Measurements from ENCODE around the gene KCNN3. TPM values are rescaled to one million over a fixed set of nuclear protein-coding genes. Genes with fewer than 3 reads are reported as not detected.

Gene KCNN3
- total RNA-seq, 1 experiment from 2014 or later = 1.3 TPM

DNA sequence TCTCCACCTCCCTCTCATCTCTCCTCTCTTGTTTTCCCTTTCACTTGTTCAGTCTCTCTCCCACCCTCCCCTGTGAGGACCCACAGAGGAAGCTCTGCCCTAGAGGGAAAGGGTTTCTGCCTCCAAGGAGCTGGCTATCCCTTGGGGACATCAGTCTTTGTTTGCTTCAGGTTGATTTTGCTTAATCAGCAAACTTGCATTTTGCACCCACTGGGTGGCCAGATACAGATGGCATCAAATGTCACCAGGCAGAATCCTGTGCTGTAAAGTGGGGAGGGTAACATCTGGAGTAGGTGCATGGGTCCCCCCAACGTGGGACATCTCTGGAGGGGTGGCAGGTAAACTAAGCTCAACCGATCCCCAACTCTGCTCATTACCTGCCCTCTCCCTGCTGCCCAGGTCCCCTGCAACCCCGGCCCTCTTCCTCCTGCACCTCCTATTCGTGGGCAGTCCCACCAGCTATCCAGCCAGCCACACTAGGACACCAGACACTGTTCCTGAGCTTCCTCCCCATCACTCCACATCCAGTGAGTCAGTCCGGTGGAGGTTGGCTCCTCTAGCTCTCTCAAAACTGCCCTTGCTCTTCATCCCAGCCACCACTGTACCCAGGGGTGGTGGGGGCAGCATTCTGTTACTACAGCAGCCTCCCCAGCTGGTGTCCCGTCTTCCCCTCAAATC is 123.3 kb downstream of the KCNN3 start (continued):
- TF ChIP-seq, protein P1, sequence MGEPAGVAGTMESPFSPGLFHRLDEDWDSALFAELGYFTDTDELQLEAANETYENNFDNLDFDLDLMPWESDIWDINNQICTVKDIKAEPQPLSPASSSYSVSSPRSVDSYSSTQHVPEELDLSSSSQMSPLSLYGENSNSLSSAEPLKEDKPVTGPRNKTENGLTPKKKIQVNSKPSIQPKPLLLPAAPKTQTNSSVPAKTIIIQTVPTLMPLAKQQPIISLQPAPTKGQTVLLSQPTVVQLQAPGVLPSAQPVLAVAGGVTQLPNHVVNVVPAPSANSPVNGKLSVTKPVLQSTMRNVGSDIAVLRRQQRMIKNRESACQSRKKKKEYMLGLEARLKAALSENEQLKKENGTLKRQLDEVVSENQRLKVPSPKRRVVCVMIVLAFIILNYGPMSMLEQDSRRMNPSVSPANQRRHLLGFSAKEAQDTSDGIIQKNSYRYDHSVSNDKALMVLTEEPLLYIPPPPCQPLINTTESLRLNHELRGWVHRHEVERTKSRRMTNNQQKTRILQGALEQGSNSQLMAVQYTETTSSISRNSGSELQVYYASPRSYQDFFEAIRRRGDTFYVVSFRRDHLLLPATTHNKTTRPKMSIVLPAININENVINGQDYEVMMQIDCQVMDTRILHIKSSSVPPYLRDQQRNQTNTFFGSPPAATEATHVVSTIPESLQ (CRISPR knock-in tag; IDR thresholded peaks at IDR 0.05) = no peak
- TF ChIP-seq TEAD4 (CRISPR knock-in tag; IDR thresholded peaks at IDR 0.05) = no peak

DNA sequence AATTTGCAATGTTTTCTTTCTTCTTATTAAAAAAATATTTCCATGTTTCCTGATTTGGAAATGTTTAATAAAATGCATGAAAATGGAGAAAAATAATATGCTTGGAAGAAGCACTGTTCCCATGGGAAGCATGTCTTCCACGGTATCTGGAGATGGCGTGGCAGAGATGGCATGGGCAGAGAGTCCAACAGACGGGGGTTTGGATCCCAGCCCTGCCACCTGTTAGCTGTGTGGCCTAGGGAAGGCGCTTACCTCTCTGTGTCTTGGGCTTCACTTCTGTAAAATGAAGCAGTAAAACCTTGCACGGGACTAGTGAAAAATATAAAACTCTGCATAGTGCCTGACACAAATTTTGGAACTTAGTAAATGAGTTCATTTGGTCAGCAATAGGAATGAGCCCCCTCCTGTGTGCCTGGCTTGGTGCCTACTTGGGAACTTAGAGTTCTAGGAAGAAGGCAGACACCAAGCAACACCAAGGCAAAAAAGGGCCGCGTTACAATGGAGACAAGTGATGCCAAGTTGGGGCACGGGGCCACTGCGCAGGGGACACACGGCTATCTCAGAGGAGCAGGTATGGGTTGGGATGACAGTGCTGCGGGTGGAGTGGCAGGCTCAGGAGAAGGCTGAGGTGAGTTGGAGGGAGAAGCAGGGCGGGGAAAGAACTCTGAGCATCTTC is 124.2 kb downstream of the KCNN3 start:
- CTCF ChIA-PET = interaction anchor here (1.1 to 2.2 kb wide), 3 partner anchors 133 to 411 kb away, joined by 3 to 12 read pairs (median 4); no protein-coding TSS in a partner anchor
- Mint-ChIP-seq H3K27me3 (ENCODE audit: low read depth) (no peaks in the 10 kb centered on the region), H3K4me3 (no peak overlapping the region), H3K27ac (no peak overlapping the region), H3K36me3 (peaks cover 8% of the 10 kb centered on the region), H3K4me1 (peaks cover 59% of the 10 kb centered on the region), H3K9me3 (peaks cover 5% of the 10 kb centered on the region)
- ATAC-seq (no peak), DNase-seq (ENCODE audit: low spot score) (no peak)
- TF ChIP-seq, protein P1 (CRISPR knock-in tag; IDR thresholded peaks at IDR 0.05) = no peak
- TF ChIP-seq FOXK1 (CRISPR knock-in tag; IDR thresholded peaks at IDR 0.05) (no peak), FOXP1 (CRISPR knock-in tag; IDR thresholded peaks at IDR 0.05; ENCODE audit: borderline replicate concordance) (no peak), JUN (CRISPR knock-in tag; IDR thresholded peaks at IDR 0.05) (no peak), TEAD4 (CRISPR knock-in tag; IDR thresholded peaks at IDR 0.05) (no peak), ZNF317 (CRISPR knock-in tag; IDR thresholded peaks at IDR 0.05; ENCODE audit: borderline replicate concordance, low read depth) (no peak), HMGA2 (CRISPR knock-in tag; IDR thresholded peaks at IDR 0.05) (no peak), TP53 (CRISPR knock-in tag; IDR thresholded peaks at IDR 0.05) (no peak)
- TF ChIP-seq, protein P2, sequence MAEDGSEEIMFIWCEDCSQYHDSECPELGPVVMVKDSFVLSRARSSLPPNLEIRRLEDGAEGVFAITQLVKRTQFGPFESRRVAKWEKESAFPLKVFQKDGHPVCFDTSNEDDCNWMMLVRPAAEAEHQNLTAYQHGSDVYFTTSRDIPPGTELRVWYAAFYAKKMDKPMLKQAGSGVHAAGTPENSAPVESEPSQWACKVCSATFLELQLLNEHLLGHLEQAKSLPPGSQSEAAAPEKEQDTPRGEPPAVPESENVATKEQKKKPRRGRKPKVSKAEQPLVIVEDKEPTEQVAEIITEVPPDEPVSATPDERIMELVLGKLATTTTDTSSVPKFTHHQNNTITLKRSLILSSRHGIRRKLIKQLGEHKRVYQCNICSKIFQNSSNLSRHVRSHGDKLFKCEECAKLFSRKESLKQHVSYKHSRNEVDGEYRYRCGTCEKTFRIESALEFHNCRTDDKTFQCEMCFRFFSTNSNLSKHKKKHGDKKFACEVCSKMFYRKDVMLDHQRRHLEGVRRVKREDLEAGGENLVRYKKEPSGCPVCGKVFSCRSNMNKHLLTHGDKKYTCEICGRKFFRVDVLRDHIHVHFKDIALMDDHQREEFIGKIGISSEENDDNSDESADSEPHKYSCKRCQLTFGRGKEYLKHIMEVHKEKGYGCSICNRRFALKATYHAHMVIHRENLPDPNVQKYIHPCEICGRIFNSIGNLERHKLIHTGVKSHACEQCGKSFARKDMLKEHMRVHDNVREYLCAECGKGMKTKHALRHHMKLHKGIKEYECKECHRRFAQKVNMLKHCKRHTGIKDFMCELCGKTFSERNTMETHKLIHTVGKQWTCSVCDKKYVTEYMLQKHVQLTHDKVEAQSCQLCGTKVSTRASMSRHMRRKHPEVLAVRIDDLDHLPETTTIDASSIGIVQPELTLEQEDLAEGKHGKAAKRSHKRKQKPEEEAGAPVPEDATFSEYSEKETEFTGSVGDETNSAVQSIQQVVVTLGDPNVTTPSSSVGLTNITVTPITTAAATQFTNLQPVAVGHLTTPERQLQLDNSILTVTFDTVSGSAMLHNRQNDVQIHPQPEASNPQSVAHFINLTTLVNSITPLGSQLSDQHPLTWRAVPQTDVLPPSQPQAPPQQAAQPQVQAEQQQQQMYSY (CRISPR knock-in tag; IDR thresholded peaks at IDR 0.05) = no peak
- TF ChIP-seq, protein P3, sequence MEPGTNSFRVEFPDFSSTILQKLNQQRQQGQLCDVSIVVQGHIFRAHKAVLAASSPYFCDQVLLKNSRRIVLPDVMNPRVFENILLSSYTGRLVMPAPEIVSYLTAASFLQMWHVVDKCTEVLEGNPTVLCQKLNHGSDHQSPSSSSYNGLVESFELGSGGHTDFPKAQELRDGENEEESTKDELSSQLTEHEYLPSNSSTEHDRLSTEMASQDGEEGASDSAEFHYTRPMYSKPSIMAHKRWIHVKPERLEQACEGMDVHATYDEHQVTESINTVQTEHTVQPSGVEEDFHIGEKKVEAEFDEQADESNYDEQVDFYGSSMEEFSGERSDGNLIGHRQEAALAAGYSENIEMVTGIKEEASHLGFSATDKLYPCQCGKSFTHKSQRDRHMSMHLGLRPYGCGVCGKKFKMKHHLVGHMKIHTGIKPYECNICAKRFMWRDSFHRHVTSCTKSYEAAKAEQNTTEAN (CRISPR knock-in tag; IDR thresholded peaks at IDR 0.05) = no peak
- TF ChIP-seq, protein P4, sequence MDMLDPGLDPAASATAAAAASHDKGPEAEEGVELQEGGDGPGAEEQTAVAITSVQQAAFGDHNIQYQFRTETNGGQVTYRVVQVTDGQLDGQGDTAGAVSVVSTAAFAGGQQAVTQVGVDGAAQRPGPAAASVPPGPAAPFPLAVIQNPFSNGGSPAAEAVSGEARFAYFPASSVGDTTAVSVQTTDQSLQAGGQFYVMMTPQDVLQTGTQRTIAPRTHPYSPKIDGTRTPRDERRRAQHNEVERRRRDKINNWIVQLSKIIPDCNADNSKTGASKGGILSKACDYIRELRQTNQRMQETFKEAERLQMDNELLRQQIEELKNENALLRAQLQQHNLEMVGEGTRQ (CRISPR knock-in tag; IDR thresholded peaks at IDR 0.05) = no peak
- TF ChIP-seq, protein P5, sequence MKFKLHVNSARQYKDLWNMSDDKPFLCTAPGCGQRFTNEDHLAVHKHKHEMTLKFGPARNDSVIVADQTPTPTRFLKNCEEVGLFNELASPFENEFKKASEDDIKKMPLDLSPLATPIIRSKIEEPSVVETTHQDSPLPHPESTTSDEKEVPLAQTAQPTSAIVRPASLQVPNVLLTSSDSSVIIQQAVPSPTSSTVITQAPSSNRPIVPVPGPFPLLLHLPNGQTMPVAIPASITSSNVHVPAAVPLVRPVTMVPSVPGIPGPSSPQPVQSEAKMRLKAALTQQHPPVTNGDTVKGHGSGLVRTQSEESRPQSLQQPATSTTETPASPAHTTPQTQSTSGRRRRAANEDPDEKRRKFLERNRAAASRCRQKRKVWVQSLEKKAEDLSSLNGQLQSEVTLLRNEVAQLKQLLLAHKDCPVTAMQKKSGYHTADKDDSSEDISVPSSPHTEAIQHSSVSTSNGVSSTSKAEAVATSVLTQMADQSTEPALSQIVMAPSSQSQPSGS (CRISPR knock-in tag; IDR thresholded peaks at IDR 0.05; ENCODE audit: borderline replicate concordance, low read depth) = no peak
- POLR2A ChIA-PET = no interaction called here

All from WTC11 (cell line).